Spleen (tissue), 7 donors: ENCODE data around the gene CPT1B.

ENCODE experiments used
- CTCF ChIP-seq, 11 experiments: fragments of 200-600 bp in 7 of 11; fragments of 450-650 bp in 4 of 11; sonication (generic) in 4 of 11; IDR thresholded peaks in 8 of 11; conservative IDR thresholded peaks in 3 of 11; 1 replicate in 7 of 11; 2 replicates in 4 of 11; pipeline versions ENCODE4 v1.4.0 to v1.8.0; 2016 to 2021; ENCODE audit warnings: antibody characterized with exemption in 11 of 11, inconsistent platforms in 4 of 11, mild to moderate bottlenecking in 1 of 11
- POLR2A ChIP-seq, 3 donors: fragments of 450-650 bp; IDR thresholded peaks; one replicate each; pipeline ENCODE4 v1.5.1; 2017; ENCODE audit warnings: antibody characterized with exemption in 3 of 3, mild to moderate bottlenecking in 1 of 3
- POLR2AphosphoS5 ChIP-seq, 3 donors: sonication (generic); formaldehyde crosslinking; IDR thresholded peaks; one replicate each; pipeline ENCODE4 v1.5.1; 2017; ENCODE audit warnings: antibody characterized with exemption in 3 of 3
- donor health status: DM: no; HTN: no; CAD: no; lungs with moderate emphysema.
- donor health status: DM: no; HTN: no; CAD: no.
- donor health status: DM: no; HTN: no; CAD: no.

- TF ChIP-seq CTCF (IDR thresholded peaks at IDR 0.05 in 8 of 11, conservative IDR thresholded peaks at IDR 0.05 in 3 of 11) (no peak), POLR2AphosphoS5 (IDR thresholded peaks at IDR 0.05) (no peak), POLR2A (IDR thresholded peaks at IDR 0.05) (no peak)
Measured at GRCh38 chr22:50564289-50564688, 13.9 kb downstream of the CPT1B start.
